Measurements from ENCODE around the gene NKAIN2.
"Not testable (repeated sequence)": the region's sequence is repeated elsewhere in the genome, so short reads cannot be mapped to it uniquely, and the experiment has no call there.

Gene NKAIN2

GRCh38 chr6:124294574-124295200 lies 491.0 kb downstream of the NKAIN2 start:
- H3K4me3 ChIP-seq (ENCODE audit: low read depth, low read length), result no peak overlapping the region

GRCh38 chr6:124297507-124297906 lies 493.8 kb downstream of the NKAIN2 start:
- no peak overlapping the region for H3K4me3 ChIP-seq (ENCODE audit: low read depth, low read length)

GRCh38 chr6:124298730-124299129 lies 495.1 kb downstream of the NKAIN2 start:
- no peak overlapping the region for H3K4me3 ChIP-seq (ENCODE audit: low read depth, low read length)

GRCh38 chr6:124300907-124301306 lies 497.2 kb downstream of the NKAIN2 start:
- not testable (repeated sequence) for H3K4me3 ChIP-seq (ENCODE audit: low read depth, low read length)

GRCh38 chr6:124303971-124304370 lies 500.3 kb downstream of the NKAIN2 start:
- H3K4me3 ChIP-seq (ENCODE audit: low read depth, low read length), result no peak overlapping the region

- H3K4me3 ChIP-seq (ENCODE audit: low read depth, low read length), result no peak overlapping the region
These were observed 506.5 kb downstream of the NKAIN2 start for GRCh38 chr6:124310139-124310538.

- no peak overlapping the region for H3K4me3 ChIP-seq (ENCODE audit: low read depth, low read length)
These were observed 515.7 kb downstream of the NKAIN2 start for GRCh38 chr6:124319410-124319809.

GRCh38 chr6:124324237-124324636 lies 520.6 kb downstream of the NKAIN2 start:
- H3K4me3 ChIP-seq (ENCODE audit: low read depth, low read length), result no peak overlapping the region

- no peak overlapping the region for H3K4me3 ChIP-seq (ENCODE audit: low read depth, low read length)
These were observed 526.5 kb downstream of the NKAIN2 start for GRCh38 chr6:124330197-124330596.

- no peak overlapping the region for H3K4me3 ChIP-seq (ENCODE audit: low read depth, low read length)
These were observed 530.7 kb downstream of the NKAIN2 start for GRCh38 chr6:124334359-124334758.

- no peak overlapping the region for H3K4me3 ChIP-seq (ENCODE audit: low read depth, low read length)
These were observed 536.1 kb downstream of the NKAIN2 start for GRCh38 chr6:124339610-124340334.

GRCh38 chr6:124348339-124348738 lies 544.7 kb downstream of the NKAIN2 start:
- H3K4me3 ChIP-seq (ENCODE audit: low read depth, low read length), result not testable (repeated sequence)

GRCh38 chr6:124355146-124355545 lies 551.5 kb downstream of the NKAIN2 start:
- no peak overlapping the region for H3K4me3 ChIP-seq (ENCODE audit: low read depth, low read length)

- no peak overlapping the region for H3K4me3 ChIP-seq (ENCODE audit: low read depth, low read length)
These were observed 552.7 kb downstream of the NKAIN2 start for GRCh38 chr6:124356276-124356810.

- H3K4me3 ChIP-seq (ENCODE audit: low read depth, low read length), result no peak overlapping the region
These were observed 553.1 kb downstream of the NKAIN2 start for GRCh38 chr6:124356811-124357210.

- no peak overlapping the region for H3K4me3 ChIP-seq (ENCODE audit: low read depth, low read length)
These were observed 564.5 kb downstream of the NKAIN2 start for GRCh38 chr6:124368131-124368530.

- no peak overlapping the region for H3K4me3 ChIP-seq (ENCODE audit: low read depth, low read length)
These were observed 568.4 kb downstream of the NKAIN2 start for GRCh38 chr6:124371974-124372475.

GRCh38 chr6:124373386-124373785 lies 569.7 kb downstream of the NKAIN2 start:
- H3K4me3 ChIP-seq (ENCODE audit: low read depth, low read length), result no peak overlapping the region

- no peak overlapping the region for H3K4me3 ChIP-seq (ENCODE audit: low read depth, low read length)
These were observed 585.5 kb downstream of the NKAIN2 start for GRCh38 chr6:124389127-124389526.

GRCh38 chr6:124393536-124393935 lies 589.9 kb downstream of the NKAIN2 start:
- no peak overlapping the region for H3K4me3 ChIP-seq (ENCODE audit: low read depth, low read length)

GRCh38 chr6:124396361-124396760 lies 592.7 kb downstream of the NKAIN2 start:
- no peak overlapping the region for H3K4me3 ChIP-seq (ENCODE audit: low read depth, low read length)
